GM18873 (cell line): ENCODE data around the gene KCNN2.

Experiments used
- ATAC-seq: cut with Tn5 transposase; IDR thresholded peaks from one replicate; pipeline ENCODE4 v1.9.1; 2021; ENCODE audit warnings: mild to moderate bottlenecking, moderate library complexity, moderate number of reproducible peaks; ENCODE audit not compliant: unreplicated experiment, low FRiP score

KCNN2 gene

DNA sequence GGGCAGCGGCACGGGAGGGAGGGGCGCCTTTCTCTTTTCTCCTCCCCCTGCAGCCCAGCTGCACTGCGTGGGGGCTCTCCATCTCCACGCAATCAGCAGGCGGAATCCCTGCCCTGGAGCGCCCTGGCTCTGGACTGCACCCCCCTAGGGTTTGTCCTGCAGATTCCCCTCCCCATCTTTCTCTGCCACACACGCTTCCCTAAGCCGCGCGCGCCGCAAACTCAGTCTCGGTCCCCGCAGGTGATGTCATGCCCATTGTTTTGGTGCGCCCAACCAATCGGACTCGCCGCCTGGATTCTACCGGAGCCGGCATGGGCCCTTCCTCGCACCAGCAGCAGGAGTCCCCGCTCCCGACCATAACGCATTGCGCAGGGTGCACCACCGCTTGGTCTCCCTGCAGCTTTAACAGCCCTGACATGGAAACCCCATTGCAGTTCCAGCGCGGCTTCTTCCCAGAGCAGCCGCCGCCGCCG lies at the start of gene KCNN2:
TSS of gene KCNN2 (plus strand) at position 347 of the 473 bp plus-strand sequence. CDS start at position 417, 70 bp downstream.
- ATAC-seq, result no peak

DNA sequence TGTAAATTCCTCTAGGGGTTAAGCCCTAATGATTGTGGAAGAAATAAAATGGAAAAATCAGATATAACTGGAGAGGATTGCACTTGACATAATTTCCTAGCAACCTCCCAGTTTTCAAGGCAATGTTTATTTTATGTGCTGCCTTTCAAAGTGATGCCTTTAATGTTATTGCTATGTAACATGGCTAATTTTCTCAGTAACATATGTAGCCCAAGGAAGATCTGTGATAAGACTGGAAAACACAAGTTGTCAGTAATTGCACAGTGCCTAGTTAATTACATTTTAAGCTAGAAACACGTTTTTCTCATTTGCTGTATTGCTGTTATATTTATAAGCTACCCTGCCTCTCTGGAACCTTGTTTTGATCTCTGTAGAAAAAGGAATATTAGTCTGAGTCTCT lies 49.2 kb upstream of the KCNN2 start:
- ATAC-seq, result no peak

DNA sequence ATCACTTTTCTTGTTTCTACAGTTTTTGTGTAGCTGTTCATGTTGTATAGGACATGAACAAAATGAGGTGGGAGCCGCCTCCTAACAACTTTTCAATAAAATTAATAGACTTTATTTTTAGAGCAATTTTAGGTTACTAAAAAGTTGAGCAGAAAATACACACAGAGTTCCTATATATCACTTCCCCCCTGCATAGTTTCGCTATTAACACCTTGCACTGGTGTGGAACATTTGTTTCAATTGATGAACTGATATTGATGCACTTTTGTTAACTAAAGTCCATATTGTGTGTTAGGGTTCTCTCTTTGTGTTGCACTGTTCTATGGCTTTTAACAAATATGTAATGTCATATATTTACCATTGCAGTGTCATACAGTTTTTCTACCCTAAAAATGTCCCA lies 47.8 kb upstream of the KCNN2 start:
- no peak for ATAC-seq

DNA sequence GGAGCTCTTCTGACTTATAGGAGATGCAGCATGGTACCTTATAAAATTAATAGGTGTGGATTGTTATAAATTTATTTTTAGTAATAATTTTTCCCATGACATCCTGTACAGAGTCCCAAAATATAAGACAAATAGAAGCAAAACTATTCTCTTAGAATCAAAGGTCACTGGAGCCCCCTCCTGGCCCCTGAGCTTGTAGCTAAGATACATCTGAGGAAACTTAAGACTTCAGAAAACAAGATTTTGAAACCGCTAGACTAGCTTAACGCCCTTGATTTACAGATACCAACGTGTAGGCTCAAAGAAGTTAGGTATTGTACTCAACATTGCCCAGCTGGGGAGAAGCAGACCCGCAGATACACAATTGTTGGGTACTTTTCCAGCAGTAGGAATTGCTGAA lies 45.7 kb upstream of the KCNN2 start:
- ATAC-seq, result no peak

DNA sequence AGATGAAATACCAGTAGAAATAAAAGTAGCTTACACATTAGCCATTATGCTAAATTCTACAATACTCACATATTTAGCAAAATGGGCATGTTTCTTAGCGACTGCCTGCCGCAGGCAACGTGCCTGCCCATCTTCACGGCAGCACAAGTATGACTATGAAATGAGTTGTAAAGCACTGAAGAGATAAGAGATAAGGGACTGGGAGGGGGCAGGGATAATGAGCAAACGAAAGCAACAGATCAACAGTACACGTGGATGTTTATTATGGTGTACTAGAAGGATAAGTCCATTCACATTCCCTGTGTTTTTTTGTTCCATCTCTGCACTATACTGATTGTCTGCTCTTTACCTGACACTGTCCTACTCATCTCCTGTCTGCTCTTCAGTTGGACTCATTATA lies 44.1 kb upstream of the KCNN2 start:
- no peak for ATAC-seq

DNA sequence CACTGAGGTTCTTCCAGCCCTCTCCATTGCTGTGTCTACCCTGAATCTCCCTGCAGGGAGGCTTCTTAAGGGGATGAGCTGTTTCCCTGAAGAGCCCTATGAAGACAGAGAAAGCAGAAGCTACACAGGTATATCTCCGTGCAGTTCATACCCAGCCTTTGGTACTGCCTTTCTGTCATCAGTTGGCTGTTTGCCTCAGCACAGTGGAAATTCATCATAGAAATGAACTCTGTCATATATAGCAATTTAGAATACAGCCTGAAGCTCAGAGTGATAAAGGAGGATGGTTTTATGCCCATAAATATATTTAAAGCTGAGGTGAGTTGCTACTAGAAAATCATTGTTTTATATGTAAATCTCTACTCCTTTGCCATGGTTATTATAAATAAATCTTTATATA lies 42.6 kb upstream of the KCNN2 start:
- ATAC-seq, result no peak

DNA sequence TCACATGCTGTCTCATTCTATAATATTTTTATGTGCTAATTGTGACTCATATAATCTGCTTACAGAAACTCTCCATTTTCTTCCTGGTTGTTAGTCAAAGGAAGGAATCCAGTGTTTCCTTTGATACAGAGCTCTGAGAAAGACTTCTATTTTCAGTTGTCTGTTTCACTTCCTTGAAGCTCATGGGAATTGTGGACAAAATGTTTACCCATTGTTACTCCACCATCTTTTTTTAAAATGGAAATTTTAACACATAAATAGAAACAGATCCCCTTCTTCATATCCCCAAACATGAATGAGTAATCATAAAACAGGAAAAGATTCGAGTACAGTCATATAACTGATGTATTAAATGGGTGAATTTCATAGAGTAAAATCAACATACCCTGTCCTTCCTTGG lies 42.0 kb upstream of the KCNN2 start:
- no peak for ATAC-seq

DNA sequence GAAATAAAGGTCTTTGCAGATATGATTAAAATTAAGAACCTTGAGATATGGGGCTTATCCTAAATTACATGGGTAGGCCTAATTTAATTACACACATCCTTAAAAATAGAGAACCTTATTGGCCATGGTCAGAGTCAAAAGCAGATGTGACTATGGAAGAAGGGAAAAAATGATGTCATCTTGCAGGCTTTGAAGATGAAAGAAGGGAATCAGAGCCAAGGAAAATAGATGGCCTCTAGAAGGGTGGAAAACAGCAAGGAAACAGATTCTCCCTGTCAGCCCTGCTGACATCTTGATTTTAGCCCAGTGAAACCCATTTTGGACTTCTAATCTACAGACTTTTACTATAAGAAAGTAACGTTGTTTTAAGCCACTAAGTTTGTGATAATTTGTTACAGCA lies 37.6 kb upstream of the KCNN2 start:
- ATAC-seq, result no peak

DNA sequence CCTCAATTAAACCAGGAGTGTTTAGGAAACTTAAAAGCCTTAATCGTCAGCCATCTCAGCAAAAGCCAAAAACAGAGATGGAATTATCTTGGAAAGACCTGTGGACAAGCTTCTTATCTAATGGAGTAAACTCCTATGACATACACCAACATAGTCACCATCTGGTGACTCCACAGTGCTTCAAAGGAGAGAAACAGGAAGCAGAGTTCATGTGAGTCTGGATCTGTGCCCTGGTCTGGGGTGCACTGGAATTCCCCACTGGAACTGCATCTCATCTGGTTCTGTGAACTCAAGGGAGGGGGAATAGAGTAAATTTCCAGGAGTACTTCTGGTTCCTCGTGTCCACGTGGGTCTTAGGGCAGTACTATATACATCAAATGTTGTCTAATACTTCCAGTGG lies 36.3 kb upstream of the KCNN2 start:
- ATAC-seq, result no peak

DNA sequence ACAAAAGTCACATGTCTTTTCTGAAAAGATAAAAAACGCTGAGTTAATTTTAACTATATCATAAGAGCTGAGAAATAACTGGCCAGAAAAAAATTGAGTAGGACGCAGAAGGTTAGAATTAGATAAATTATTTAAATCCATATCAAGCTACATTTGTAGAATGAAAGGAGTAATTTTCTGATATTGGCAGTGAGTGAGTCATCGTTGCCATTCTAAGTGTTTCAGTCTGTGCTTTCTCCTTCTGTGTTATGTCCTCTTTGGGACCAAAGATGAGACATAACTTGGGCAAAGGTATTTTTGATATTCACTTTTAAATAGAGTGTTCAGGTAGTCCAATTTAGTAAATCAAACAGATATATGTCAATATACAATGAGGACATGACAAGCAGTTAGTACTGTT lies 34.4 kb upstream of the KCNN2 start:
- ATAC-seq, result no peak

DNA sequence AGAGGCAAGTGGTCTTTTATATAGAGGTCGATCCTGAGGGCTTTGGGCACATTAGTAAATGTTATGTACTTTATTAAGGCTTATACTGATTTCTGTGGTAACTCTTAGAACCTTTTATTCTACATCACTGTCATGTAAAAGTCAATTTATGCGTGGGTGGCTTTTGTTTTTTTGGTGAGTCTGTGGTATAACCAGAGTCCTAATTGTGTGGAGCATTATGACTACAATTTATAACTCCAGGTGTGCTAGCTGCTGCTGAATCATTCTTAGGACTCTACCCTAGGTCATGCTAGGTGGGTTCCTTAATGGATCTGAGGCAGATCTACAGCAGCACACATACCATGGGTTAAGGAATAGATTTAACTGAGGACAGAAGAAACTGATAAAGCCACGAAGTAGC lies 33.9 kb upstream of the KCNN2 start:
- no peak for ATAC-seq

DNA sequence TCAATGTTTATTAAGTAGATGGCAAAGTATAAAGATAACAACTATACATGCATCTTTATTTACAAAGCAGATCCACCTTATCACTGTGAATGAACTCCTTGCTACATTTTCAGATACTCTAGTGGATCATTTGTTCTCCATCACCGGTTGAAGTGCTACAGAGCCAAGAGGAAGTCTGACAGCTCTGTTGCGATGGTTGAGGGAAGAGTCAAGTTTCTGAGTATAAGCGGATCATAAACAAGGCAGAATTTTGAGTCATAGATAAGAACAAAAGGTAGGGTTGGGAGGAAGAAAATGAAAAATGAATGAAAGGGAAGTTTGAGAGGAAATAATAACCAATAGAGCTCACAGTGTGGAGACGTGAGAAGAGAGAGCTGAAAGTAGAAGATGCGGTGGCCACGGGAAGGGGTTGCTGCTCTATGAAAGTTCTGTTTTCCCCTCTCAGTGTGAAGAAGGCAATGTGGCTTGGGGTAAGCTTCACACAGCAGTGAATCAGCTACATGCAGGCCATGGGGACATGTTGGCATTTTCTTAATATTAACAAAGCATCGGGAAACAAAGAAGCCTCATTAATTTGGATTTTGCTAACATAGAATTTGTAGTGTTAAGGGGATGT lies 30.8 kb upstream of the KCNN2 start:
- no peak for ATAC-seq

DNA sequence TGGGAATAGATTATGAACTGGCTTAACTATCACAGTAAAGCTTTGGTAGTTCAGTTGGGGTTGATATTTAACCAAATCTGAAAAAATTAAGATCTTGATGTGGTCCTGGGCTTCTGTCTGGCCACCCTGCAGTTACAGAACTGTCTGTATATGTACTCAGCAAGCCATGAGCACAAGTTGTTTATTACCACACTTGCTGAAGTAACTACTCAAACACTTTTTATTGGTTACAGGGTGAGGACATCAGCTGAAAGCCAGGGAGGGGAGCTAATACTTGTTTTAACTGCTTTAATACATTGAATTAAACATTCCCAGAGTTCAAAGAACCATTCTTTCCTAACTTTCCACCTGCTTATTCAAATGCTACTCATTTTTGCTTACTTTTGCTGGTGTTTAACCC lies 29.4 kb upstream of the KCNN2 start:
- no peak for ATAC-seq

DNA sequence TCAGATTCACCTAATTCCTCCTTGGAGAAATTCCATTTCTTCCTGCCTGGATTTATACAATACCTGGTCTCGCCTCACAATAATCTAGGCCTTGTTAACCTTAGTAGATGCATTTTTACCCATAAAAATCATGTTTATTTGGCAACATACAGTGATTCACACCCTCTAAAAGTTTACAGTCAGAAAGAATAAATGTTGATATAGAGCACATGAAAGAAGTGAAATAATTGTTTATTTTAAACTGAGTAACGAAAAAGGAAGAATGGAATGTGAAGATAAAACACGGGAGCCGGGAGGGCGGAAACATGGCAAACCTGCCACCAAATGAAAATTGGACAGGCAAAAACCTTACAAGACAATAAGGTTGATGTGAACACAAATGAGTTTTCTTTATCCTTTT lies 28.9 kb upstream of the KCNN2 start:
- ATAC-seq, result no peak

DNA sequence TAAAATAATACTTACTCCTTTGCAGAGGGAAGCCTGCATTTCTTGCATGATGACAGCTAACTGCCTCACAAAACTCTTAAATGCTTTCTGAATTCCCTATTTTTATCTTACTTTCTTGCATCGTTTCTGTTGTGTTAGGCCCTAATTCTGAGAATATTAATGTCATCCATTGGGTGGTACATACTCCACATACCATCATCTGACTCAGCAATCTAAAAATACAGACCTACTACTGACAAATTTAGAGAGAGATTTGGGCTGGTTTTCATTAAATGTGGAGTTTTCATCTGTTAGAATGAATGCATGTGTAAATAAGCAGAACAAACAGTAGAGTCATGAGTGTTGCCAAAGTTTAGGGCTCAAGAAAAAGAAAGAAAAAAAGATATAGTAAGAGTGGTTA lies 26.5 kb upstream of the KCNN2 start:
- ATAC-seq, result no peak

DNA sequence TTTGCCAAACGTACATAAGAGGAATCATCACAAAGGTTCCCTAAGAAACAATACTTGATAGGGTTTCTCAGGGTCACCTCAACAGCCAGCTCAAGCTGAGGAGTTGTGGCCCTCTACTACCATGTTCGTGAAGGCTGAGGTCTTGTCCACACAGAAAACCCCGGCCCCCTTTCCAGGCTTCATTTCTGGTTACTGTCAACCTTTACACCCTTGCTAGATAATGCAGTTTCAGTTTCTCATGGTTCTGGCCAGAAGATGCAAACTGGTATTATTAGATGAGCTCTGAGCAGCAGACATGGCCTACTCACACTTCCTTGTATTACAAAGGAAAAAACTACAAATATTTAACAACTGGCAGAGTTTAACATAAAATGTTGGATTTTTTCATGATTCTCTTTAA lies 22.8 kb upstream of the KCNN2 start:
- ATAC-seq, result no peak

DNA sequence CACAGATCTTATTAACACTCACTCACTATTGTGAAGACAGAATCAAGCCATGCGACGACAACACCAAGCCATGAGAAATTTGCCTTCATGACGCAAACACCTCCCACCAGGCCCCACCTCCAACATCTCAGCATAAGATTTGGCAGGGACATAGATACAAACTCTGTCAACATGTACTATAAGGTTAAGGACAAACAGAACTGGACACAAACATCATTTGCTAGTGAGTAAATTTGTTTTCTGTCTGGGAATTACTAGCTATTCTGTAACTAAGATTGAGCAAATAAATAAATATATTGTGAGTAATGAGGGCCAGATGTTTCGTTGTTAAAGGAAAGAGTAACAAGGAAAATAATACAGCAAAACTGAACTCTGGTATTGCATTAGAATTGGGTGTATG lies 15.7 kb upstream of the KCNN2 start:
- no peak for ATAC-seq

DNA sequence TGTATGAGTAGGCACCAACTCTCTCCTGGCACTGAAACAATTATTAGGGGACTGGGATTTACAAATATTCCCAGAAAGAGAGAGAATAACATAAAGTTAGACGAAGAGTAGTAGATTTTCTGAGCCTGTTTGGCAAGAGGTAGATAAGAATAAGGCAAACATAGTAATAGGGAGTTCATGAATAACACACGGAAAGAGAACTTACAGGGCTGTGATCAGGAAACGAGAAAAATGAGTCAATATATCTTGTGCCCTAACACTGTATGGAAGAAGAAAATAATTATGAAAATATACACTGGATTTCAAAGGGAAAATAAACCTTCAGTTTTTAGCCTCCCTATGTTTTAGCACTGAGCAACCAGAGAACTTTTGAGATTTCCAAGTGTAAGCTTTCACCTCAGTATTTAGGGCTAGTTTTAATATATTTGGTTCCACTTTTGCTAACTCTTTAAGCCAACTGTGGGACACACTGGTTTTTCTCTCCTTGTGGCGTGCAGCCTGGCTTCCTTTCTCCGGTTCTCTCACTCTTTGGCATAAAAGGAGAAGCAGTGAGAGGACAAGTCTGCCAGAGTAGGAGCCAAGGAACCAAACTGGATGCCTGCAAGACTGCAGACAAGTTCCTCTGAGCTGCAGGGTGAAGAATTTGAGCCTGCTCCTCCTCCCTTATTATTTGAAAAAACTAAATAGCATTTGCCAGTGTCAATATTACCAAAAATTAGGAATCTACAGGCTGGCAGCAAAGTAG lies 6.6 kb upstream of the KCNN2 start:
- no peak for ATAC-seq

DNA sequence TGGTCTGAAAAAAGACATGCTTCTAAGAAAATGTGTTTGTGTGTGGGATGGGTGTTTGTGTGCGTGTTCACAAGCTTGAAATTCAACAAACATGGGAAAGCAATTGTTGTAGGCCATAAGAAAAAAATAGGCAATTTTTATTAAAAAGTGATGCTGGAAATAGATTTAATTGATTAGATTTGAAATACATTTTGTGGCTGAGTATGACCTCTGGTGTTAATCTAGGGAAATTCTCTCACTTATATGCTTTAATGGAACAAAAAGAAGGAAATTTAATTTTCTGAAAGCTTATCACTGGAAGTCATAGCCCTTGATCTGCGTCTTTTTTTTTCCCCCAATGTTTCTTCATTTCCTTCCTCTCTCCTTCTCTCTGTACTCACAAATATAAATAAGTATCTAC lies 3.5 kb upstream of the KCNN2 start:
- ATAC-seq, result no peak

DNA sequence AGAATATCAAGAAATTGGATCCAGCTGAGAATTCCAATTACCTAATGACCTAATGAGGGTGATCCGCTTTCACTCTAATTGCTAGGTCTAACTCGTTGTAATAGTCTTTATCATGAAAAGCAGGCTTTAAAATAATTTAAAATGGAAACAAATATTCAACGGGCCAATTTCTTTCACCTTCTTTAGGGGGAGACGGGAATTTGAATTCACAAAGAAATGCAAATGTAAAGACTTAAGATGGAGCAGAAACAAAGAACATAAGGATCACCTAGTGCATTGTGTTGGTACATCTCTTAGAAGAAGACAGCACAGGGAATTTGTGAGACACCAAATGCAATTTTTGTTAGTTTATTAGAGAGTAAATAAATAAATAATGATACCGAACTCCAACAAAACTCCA lies 1.5 kb upstream of the KCNN2 start:
- ATAC-seq, result no peak

DNA sequence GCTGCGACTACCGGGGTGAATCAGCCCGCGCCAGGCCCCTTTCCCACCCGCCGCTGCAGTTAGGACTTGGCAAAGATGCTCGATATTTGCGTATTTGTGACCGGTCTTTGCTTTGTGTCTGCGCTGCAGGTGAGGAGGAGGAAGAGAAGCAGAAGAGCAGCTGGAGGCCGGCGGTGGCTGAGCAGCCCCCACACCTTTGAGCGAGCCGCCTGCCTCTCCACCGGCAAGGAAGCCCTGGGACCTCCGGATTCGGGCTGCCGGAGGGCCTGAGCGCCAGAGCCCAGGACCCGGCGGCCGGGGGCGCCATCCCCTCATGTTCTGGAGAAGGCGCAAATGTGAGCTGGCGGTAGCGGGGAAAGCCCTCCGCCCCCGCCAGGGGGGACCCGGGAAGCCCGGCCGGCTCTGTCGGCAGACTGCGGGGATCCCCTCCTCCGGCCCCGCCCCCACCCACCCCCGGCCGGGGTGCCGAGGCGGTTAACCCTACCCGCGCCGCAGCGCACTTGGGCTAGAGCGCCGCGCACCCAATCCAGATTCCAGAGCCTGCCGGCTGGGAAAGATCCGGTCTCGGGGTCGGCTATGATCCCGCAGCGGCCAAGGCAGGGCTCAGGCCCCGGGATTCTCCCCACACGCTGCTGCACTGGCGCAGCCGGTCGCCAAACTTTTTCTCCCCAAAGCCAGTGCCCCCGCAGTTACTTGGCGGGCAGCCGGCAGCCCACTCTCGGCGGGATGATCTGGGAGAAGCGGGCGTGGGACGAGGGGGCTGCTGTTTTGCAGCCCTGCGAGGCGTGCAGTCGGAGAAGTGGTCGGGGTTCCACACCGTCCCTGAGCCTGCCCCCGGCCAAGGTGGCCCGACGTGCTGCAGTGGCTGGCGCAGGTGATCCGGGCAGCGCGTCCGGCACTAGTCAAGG lies 800 bp upstream of the KCNN2 start:
- no peak for ATAC-seq
